Activated T-cell treated with anti-CD3 and anti-CD28 coated beads for 24 hours (primary cell): Measurements from ENCODE around the gene DGLUCY.
A peak's percentile ranks its signal among the peaks of the same experiment; 100 is the strongest.
"Not testable (repeated sequence)": the region's sequence is repeated elsewhere in the genome, so short reads cannot be mapped to it uniquely, and the experiment has no call there.

Experiments used
- DNase-seq: peaks from one replicate; pipeline ENCODE4 v3.0.0-alpha.2; 2020; ENCODE audit warnings: low read depth

The DGLUCY gene

GRCh38 chr14:91211017-91211416 lies 97.1 kb downstream of the DGLUCY start:
- DNase-seq = no peak

- no peak for DNase-seq
These were observed 100.4 kb downstream of the DGLUCY start for GRCh38 chr14:91214306-91214705.

GRCh38 chr14:91215381-91215780 lies 101.5 kb downstream of the DGLUCY start:
- no peak for DNase-seq

- no peak for DNase-seq
These were observed 102.9 kb downstream of the DGLUCY start for GRCh38 chr14:91216731-91217226.

- no peak for DNase-seq
These were observed 104.1 kb downstream of the DGLUCY start for GRCh38 chr14:91218014-91218413.

- no peak for DNase-seq
These were observed 105.9 kb downstream of the DGLUCY start for GRCh38 chr14:91219517-91220389.

- DNase-seq = no peak
These were observed 106.7 kb downstream of the DGLUCY start for GRCh38 chr14:91220581-91221000.

GRCh38 chr14:91221270-91221669 lies 107.4 kb downstream of the DGLUCY start:
- DNase-seq = no peak

GRCh38 chr14:91223028-91223783 lies 109.3 kb downstream of the DGLUCY start:
- DNase-seq = no peak

GRCh38 chr14:91225025-91225424 lies 111.2 kb downstream of the DGLUCY start:
- DNase-seq = no peak

GRCh38 chr14:91226360-91226759 lies 112.5 kb downstream of the DGLUCY start:
- not testable (repeated sequence) for DNase-seq

- no peak for DNase-seq
These were observed 113.3 kb downstream of the DGLUCY start for GRCh38 chr14:91227183-91227628.

- DNase-seq = peak; percentile 83
These were observed 114.5 kb downstream of the DGLUCY start for GRCh38 chr14:91228112-91229004.

- no peak for DNase-seq
These were observed 115.1 kb downstream of the DGLUCY start for GRCh38 chr14:91229005-91229382.

GRCh38 chr14:91229743-91230200 lies 115.9 kb downstream of the DGLUCY start:
- DNase-seq = peak; percentile 62

GRCh38 chr14:91230397-91231035 lies 116.6 kb downstream of the DGLUCY start:
- DNase-seq = no peak

GRCh38 chr14:91231446-91231845 lies 117.6 kb downstream of the DGLUCY start:
- DNase-seq = no peak

GRCh38 chr14:91232052-91232451 lies 118.2 kb downstream of the DGLUCY start:
- DNase-seq = no peak

- DNase-seq = no peak
These were observed 118.7 kb downstream of the DGLUCY start for GRCh38 chr14:91232603-91233002.

- no peak for DNase-seq
These were observed 120.3 kb downstream of the DGLUCY start for GRCh38 chr14:91233936-91234790.
